CD4-positive, alpha-beta T cell treated with Interleukin-12 subunit alpha and Interleukin-12 subunit beta, for 1 hour (primary cell): ENCODE measurements around the gene THEMIS.

Experiments
- DNase-seq: peaks from one replicate; pipeline ENCODE4 v3.0.0-alpha.2; 2020

The THEMIS gene

DNA sequence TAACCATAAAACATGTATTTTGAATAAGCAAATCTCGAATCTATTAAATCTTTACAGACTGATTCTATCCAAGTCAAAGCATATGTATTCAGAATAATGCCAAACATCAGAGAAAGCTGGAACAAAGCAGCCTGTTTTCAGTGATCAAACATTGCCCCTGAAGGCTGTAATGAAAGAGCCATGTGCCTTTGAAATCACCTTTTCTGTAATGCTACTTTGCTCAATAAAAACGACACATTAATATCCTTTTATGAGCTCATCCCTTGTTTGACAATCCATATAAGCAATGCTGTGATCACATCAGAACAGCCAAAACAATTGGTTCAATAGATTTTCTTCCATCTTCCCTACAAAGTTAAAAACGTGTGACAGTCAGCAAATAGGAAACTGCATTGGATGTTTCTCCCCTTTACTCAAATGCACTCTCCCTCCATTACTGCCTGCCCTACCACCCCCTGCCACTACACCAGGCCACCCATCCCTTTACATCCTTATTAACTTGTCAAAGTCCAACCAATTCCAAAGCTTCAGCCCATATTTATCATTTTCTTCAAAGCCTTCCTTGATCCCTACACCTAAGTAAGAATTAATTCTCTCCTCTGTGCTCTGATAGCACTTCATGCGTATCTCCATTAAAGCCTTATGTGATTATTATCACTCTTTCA lies 42.0 kb downstream of the THEMIS start:
- DNase-seq: no peak

DNA sequence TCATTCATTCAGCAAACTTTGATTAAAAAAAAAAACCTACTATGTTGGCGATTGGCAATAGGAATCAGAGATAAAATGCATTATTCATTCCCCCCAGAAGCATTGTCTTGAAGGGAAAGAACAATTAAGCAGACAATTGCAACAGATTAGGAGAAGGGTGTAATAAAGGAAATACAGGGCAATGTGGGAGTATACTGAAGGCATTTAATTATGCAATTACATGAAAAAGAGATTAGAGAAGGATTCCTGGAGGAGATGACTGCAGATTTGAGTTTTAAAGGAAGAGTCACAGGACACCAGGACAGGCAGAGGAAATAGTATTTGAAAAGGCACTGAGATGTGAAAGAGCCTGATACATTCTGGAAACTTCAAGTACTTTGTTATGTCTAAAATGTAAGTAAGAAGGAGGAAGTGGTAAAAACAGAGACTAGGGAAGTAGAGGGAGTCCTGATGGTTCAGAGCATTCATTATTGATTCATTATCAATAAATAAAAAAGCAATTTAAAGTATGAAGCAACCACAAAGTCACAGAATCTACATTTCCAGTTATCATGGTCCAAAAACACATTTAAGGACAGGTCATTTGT lies 43.7 kb downstream of the THEMIS start:
- DNase-seq: no peak

DNA sequence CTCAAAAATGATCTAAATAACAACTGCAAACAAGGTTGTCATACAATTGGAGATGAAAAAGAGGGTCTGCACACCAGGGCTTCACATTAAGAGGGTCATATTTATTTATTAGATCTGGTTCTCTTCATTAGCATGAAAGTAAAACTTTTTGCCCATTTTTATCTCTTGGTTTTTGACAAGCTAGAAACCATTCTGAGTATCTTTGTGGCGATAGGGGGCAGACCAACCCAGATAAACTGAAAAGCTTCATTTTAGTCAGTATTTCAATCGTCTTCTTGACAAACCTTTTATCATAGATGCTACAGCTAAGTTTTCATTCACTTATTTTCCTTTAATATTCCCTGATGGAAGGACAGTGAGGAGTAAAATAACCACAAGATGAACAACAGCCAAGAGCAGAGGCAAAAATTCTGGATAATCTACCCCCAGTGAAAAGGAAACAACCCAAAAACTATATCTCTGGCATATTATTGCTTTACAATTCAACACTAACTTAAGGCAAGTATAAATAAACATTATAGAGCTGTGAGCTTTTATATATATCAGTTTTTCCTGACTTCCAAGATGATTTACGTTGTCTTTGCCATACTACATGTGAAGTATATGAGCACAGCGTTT lies 45.2 kb downstream of the THEMIS start:
- peak; percentile 63 for DNase-seq

DNA sequence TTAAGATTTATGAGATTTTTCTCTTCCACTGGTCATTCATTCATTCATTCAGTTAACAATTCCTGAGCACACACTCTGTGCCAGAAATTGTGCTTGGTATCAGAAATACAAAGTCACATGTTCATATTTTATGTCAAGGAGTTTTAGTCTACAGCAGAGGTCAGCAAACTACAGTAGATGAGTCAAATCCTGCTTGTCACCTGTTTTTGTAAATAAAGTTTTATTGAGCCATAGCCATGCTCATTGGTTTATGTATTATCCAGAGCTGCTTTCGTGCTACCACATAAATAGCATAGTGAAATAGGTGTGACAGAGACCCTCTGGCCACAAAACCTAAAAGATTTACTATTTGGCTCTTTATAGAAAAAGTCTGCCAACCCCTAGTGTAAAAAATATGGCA lies 46.8 kb downstream of the THEMIS start:
- no peak for DNase-seq

DNA sequence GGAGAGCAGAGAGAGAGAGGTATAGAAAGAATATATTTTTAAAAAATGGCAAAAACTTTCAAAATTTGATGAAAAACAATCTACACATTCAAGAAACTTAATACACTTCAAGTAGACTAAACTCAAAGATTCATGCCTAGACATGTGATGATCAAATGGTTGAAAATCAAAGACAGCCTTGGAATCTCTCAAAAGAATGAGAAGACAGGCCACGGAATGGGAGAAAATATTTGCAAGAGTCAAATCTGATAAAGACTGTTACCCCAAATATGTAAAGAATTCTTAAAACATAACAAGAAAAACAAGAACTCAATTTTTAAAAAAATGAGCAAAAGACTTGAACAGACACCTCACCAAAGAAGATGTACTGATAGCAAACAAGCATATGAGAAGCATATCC lies 49.7 kb downstream of the THEMIS start:
- DNase-seq: no peak

DNA sequence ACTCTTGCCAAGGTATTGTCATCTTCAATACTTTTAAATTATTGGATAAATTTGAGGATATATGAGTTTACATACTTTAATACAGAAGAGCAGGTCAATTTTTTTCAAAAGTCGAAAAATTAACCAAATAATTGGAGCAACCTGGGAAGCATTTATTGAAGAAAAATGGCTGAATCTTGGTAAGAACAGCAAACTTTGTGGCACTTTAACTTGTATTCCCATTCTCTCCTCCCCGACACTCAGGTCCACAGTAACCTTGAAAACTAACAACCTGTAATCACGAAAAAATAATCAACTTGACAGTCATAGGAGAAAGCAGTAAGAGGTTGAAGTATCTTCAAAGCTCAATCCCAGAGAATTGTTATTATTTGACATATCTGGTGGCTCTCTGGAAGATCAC lies 55.6 kb downstream of the THEMIS start:
- no peak for DNase-seq

DNA sequence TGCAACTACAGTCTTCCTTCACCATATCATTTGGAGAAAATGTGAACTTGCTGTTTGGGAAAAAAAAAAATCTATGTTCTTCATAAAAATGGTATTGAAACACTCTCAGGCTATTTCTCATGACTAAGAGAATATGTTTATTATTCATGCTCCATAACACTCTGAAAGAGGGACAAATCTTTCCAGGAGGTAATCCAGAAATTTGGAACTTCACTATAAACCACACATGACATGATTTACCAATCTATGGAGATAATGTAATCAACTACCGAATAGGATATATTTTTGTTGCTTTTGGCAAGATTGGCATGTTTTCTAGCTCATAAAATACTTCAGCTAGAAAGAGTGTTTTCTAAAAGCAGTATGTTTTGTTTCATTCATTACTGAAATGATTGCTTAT lies 56.3 kb downstream of the THEMIS start:
- DNase-seq: no peak

DNA sequence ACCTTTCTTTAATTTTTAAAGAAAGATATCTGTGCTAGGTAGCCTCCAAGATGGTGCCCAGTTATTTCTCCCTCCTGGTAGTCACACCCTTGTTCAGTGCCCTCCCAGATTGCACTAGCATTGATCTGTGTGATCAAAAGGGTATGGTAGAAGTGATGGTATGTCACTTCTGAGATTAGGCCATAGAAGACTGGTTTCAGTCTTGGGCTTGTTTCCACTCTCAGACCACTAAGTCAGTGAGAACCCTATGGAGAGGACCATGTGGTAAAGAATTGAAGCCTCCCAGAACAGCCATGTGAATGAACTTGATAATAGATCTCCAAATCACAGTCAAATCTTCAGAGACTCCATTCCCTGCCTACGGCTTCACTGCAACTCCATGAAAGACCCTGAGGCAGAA lies 57.3 kb downstream of the THEMIS start:
- no peak for DNase-seq

DNA sequence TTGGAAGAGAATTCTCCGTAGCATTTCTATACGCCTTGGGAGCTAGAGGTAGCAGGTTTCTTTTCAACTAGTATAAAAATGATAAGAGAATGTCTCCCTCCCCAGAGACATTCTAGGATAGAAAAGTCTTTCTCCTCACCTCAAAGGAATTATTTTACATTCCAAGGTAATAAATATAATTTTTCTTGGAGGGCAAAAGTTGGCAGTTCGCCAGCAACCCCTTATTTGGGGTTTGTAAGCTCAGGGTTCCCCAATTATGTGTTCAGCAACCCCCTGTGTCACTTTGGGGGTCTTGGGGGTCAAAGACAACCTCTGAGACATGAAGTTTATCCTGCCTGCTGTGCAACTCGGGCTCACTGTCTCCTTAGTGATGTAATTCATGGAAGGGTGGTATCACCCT lies 58.3 kb downstream of the THEMIS start:
- no peak for DNase-seq

DNA sequence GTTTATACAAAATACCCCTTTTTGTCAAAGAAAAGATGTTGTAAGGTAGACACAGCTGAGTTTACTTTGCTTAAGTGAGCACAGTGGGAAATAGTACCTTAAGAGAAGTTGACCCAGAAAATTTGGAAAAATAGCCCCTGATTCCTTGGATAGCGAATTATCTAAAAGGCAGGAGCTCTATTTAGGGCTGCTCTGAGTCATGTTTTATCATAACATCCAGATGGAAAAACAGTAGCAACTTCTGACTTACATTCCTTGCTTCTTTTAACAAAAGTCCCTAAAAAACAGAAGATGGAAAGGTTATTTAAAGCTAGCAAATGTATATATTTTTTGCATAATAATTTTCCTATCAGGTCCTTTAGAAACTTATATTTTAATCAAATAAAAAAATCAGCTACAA lies 59.0 kb downstream of the THEMIS start:
- DNase-seq: no peak

DNA sequence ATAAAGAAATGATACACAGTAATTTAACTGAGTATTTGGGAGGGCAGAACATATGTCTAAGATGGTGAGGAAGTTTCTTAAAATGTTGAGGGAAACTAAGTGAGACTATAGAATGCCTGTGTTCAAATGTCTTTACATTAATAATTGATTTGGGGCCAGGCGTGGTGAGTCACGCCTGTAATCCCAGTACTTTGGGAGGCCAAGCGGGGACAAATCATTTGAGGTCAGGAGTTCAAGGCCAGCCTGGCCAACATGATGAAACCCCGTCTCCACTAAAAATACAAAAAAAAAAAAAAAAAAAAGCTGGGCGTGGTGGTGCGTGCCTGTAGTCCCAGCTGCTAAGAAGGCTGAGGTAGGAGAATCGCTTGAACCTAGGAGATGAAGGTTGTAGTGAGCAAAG lies 66.7 kb downstream of the THEMIS start:
- DNase-seq: no peak

DNA sequence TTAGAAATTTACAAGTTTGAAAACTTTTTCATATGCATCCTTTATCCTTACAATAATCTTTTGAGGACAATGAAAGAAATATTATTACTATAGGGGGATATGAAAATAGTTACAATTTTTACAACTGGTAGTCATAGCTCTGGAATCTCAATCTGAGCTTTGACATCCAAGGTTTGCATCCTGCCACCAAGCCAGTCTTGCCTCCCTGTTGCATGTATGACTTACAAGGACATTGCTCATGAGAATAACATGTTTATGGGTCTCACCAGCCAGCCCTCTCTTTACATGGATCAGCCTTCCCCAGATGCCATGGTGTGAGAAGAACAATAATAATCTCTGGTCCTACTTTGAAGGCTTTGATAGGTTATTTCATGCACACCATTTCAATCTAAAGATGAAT lies 67.5 kb downstream of the THEMIS start:
- DNase-seq: no peak

DNA sequence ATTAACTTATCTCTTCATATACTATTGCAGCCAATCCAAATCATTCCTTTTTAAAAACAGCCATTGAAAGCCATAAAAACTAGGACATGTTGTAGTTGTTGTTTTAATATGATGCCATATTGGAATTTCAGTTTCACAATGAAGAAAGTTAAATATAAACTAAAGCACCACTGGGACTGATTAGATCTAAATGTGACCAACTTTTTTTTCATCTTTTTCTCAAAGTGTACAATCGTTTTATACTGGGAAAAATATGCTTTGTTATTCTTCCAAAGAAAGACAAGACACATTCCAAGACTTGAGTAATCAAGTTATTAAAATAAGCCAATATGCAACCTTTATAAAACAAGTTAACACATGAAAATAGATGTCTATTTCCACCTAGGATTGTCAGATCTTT lies 68.5 kb downstream of the THEMIS start:
- DNase-seq: no peak

DNA sequence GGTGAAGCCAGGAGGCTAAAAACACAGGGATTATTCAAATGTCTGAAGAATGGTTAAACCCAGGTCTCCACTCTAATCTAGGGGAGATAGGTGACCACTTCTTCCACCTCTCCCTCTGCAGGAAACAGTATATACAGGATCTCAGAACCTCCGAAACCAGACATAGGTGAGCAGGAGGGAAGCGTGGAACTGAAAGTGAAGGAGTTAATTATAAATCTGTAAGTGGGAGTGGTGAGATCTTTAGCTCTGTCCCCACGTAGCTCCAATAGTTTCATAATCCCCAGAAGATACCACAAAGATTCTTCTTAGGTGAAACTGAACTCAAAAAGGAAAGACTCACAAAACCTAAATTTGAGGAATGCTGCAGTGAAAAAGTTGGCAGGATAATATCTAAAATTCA lies 76.8 kb downstream of the THEMIS start:
- no peak for DNase-seq

DNA sequence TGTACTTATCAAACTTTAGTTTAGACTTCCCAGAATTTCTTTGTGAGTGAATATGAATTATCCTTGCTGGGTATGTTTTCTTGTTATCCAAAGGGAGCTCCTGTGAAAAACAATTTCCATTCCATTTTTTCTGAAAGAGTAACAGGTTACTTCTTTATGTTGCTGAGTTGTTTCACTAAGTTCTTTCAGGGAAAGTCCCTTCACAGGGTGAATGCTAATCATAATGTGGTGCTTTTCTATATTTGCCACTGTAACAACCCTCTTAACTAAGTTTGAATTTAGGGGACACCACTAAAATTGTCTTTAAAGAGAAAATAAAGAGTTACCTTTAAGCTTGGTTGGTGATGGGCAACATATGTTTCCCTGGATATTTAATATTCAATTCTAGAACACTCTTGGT lies 79.4 kb downstream of the THEMIS start:
- DNase-seq: no peak

DNA sequence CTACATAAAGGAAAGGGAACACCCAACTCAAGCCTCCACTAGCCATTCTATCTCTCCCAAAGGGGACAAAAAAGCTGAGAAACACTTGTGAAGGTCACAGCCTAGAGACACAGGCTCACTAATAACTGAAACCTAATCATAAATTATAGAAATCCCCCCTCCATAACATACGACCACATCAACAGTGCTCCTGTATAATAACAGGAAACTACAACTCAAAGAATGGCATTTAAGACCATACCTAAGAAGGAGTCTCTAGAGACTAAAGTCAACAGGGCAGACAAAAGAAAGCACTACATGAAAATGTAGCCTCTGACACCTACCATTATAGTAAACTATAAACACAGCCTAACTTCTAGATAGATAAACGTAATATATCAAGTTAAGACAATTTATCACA lies 82.7 kb downstream of the THEMIS start:
- no peak for DNase-seq

DNA sequence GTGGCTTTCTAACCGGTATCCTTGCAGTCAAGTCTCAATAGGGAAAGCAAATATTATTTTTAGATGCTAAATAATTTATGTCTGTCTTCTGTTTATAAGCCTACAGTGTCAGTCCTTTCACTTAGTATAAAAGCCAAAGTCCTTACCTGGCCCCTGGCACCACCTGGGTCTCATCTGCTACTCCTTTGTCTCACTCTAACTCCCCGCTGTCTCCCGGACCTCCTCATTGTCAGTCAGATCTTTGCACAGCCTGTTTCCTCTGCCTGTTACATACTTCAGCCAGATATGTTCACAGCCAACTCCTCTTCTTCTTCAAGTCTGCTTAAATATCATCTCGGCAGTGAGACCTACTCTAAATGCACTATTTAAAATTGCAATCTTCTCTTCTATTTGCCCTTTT lies 84.2 kb downstream of the THEMIS start:
- no peak for DNase-seq

DNA sequence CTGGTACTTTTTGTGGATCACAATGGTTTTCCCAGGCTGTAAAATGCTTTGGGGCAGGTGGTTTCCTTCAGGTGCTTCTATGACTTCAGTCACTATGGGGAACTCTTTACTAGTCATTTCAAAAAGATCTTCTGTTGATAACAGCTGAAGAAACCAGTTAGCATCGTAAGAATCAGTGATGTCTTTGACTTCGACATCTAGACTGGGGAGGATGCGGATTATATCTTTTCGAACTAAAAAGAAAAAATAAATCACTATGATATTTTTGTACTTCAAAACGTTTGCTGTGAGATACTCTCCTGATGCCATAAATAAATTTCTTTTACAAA lies 87.2 kb downstream of the THEMIS start:
- DNase-seq: no peak

DNA sequence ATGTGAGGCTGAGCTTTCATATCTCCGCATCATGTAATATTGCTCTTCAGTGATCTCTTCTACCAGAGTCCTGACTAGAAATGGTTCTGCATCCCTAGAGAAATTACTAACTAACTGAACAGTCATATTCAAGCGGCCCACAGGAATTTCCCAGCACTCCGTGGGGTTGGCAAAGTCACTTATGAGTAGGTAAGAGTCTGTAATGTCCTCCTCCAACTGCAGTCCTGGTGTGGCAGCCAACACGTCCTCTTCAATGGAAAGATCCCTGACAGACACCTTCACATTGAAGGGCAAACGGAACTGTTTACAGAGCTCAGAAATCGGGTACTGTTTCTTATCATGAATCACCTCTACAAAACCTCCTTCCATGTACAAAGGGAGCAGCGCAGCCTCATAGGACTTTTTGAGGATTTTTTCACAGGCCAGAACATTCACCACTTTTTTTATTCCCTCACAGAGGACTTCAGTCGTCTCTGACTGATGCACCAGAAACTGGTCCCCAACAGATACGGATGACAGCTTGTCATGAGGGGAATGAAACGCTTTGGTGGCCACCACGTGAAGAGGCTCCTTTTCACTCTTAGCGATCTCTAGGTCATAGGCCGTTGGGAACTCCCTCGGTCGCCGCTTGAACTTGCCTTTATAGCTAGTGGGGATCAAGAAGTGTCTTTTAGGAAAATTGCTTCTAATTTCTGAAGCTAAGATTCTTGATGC lies 87.7 kb downstream of the THEMIS start:
- no peak for DNase-seq

DNA sequence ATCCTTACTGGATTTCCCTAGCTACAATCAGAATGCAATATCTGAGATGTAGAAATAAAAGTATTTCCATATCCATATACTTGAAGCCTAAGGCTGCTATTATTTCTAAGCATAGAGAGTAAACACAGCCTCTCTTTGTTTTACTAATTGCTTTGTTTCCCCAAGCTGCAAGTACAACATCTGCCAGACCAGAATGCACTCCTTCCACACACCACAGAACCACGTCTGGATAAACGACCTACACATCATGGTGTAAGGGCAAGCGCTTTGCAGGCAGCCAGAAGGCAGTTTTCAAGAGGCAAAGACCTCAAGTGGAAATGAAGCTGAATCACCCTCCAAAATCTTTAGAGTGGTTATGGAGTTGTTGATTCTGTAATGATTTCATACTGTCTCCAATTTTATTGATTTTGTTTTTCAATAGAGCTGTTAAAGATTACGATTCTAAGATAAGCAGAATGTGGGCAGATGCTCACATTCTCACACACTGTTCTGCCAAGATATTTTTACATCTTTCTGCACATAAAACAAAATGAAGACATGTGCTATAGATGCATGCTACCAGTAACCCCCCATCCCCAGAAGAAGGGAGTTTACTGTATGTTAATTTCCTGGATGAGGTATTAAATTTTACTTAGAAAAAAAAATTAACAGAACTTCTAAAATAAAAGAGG lies 88.8 kb downstream of the THEMIS start:
- DNase-seq: no peak

DNA sequence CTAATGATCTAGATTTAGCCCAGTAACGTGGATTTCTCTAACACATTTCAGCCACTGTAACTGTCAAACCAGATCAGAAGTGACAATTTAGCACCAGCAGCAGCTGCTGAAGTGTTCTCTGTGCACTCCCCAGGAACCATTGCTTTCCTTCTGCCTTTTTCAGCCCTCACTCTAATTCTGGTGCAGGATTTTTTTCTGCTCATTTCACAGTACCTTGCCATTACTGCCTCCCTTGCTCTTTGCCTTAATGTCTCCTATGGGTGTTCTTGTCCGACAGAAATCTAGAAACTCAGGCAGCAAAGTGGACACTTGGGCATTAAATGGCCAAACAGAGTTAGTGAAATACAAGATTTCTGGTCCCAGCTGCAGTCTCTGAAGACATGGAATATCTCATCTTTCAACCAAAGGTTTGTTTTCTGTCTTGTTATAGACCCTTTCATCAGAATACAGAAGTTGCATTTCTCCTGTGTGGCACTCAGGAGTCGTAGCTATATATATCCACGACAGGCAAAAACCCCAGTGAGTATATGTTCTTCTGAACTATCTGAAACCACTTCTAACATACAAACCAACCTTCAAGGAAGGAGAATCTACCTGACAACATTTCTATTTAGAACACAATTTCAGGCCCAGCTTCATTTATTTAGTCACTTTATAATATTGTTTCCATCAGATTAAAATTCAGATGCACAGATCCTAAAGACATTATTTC lies 92.9 kb downstream of the THEMIS start:
- no peak for DNase-seq

DNA sequence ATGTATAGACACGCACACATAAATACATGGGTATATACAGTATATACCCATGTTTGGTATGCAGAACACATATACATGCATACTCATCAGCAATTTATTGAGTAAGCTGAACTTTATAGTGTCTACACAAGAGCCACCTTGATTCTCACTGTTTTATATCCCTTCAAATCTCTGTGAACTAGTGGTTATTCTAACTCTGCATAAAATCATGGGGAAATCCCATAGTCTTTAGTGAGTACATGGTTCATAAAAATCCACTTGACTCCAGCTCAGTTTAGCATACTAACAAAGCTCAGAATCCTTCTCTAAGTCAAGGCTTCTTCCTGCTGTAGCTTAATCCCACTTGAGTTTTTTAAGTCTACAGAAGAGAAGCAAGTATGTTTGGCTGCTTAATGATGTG lies 104.1 kb downstream of the THEMIS start:
- DNase-seq: no peak

DNA sequence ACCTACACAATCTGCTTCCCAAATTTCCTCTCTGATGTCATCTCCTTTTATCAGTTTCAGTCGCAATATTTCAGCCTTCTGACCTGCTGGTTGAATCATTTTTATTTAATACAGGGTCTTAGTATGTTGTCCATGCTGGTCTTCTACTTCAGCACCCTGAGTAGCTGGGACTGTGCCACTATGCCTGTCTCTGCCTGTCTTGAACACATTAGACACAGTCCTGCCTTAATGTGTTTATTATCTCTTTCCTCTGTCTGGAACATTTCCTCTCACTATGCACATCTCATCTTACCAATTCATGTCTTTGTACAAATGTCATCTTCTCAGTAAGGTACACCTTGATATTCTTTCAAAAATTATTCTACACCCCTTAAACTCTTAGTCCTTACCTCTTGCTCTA lies 106.5 kb downstream of the THEMIS start:
- DNase-seq: no peak
